A549 treated with ZK216348 at 1 μM for 4 hours (cell line): ENCODE measurements around the gene MMD. TPM values are rescaled to one million over a fixed set of nuclear protein-coding genes. Genes with fewer than 3 reads are reported as not detected.

ENCODE experiments used
- total RNA-seq: library from RNA; stranded (reverse); fragments of 200-300 nt; extraction: Qiagen RNA extraction; gene quantifications from 5 replicates; pipeline ENCODE4 v1.2.3, GENCODE V29; 2022; ENCODE audit warnings: low read depth

Gene MMD, protein sequence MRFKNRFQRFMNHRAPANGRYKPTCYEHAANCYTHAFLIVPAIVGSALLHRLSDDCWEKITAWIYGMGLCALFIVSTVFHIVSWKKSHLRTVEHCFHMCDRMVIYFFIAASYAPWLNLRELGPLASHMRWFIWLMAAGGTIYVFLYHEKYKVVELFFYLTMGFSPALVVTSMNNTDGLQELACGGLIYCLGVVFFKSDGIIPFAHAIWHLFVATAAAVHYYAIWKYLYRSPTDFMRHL
- total RNA-seq = 19.6 to 28.8 TPM (median 26.9 TPM) in 5 replicates

DNA sequence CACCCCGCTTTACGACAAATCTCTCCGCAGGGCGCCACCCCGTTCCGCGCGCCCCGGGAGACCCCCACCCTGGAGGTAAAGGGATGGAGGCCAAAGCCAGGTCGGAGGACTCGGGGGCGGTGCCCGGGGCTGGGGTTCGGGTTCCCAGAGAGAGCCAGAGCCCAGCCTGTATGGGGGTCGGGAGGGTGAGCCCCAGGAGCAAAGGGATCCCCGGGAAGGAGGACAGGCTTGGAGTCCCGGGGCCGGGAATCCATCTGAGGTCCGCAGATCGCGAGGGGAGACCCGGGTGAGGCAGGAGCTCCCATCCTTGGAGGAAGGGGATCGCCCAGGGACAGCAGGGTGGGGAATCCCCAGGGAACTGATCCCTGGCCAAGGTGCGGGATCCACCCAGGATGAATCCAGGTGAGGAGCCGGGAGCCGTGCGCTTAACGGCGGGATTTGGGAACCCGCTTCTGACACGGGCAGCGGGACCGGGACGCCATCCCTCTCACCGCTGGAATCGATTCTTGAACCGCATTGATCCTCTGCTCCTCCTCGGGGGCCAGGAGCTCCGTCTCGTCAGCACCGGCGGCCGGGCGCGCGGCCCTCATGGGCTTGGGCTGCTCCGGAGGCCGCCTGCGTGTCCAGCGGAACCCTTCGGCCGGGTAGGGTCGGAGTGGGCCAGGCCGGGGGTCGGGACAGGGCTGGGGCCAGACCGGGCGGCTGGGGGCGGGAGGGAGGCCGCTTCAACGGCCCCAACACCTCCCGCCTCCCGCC is at the start of gene MMD:
Gene MMD (minus strand): TSS at position 657 of the 756 bp plus-strand sequence. CDS start 140 bp downstream, at position 517.

Other genes starting within 250 kb of the MMD start
- gene HLF, start 156.9 kb downstream of the MMD start, total RNA-seq = 0.09 to 0.22 TPM (median 0.15 TPM) in 4 of 5 replicates, not detected in the other
- gene SMIM36, start 89.6 kb upstream of the MMD start, total RNA-seq = not detected in 5 replicates